Prostate gland (tissue), 2 donors: ENCODE results near the gene ACACA. TPM values are rescaled to one million over a fixed set of nuclear protein-coding genes. Genes with fewer than 3 reads are reported as not detected.

Experiments
- DNase-seq: peaks from one replicate; pipeline ENCODE4 v3.0.0-alpha.2; 2019; ENCODE audit warnings: low spot score
- H3K27ac ChIP-seq, 2 donors: fragments of 200-600 bp; sonication (generic); 2 replicates each; pipeline ENCODE4 v1.5.1; 2017 to 2019
- H3K27me3 ChIP-seq: fragments of 200-600 bp; sonication (generic); replicated peaks from 2 replicates; pipeline ENCODE4 v1.5.1; 2019; ENCODE audit not compliant: insufficient read depth
- H3K36me3 ChIP-seq, 2 donors: fragments of 200-600 bp; sonication (generic); 1 replicate in 1 of 2; 2 replicates in 1 of 2; pipeline versions ENCODE4 v1.5.1 to v1.8.1; 2017 to 2019
- H3K4me1 ChIP-seq: fragments of 200-600 bp; sonication (generic); replicated peaks from 2 replicates; pipeline ENCODE4 v1.5.1; 2019
- H3K4me3 ChIP-seq, 2 donors: fragments of 200-600 bp; sonication (generic); 2 replicates each; pipeline ENCODE4 v1.5.1; 2017 to 2019
- H3K9me3 ChIP-seq: fragments of 200-600 bp; sonication (generic); 2 replicates; pipeline ENCODE4 v1.5.1; 2017
- CTCF ChIP-seq, 4 experiments: fragments of 200-600 bp in 2 of 4; fragments of 450-650 bp in 2 of 4; sonication (generic) in 2 of 4; IDR thresholded peaks; 1 replicate in 3 of 4; 2 replicates in 1 of 4; pipeline ENCODE4 v1.5.1; 2016 to 2019; ENCODE audit warnings: antibody characterized with exemption in 4 of 4, mild to moderate bottlenecking in 2 of 4, moderate library complexity in 2 of 4
- POLR2A ChIP-seq: fragments of 450-650 bp; IDR thresholded peaks from one replicate; pipeline ENCODE4 v1.6.1; 2016; ENCODE audit warnings: antibody characterized with exemption, mild to moderate bottlenecking
- POLR2AphosphoS5 ChIP-seq: sonication (generic); formaldehyde crosslinking; IDR thresholded peaks from one replicate; pipeline ENCODE4 v1.6.1; 2017; ENCODE audit warnings: antibody characterized with exemption
- WGBS: methylation state at CpG from one replicate; pipeline ENCODE4 v1.1.5; 2018; 5-methylcytosine and 5-hydroxymethylcytosine counted together
- intact Hi-C: fragments of 100-400 bp; cut with DNase I; formaldehyde crosslinking; loops from one replicate; pipeline ENCODE4 v1.14.2; 2022
- total RNA-seq, 2 donors: library from RNA; depleted of rRNA; stranded (reverse); fragments of >200 nt; gene quantifications; one replicate each; pipeline ENCODE4 v1.1.0, GENCODE V29; 2016

ACACA gene
- total RNA-seq, 2 donors from 2014 or later: 54.2 to 71.3 TPM

- no peak for TF ChIP-seq POLR2A
- WGBS: 70% methylated on average over 22 of the region's 23 CpGs
- Histone ChIP-seq H3K27ac (no peak overlapping the region), H3K36me3 (no peaks in the 10 kb centered on the region), H3K27me3 (peaks cover 3% of the 10 kb centered on the region), H3K9me3 (no peaks in the 10 kb centered on the region), H3K4me1 (no peaks in the 10 kb centered on the region), H3K4me3 (no peak overlapping the region)
- intact Hi-C loops: no loop called here
- no peak for DNase-seq
Observed at GRCh38 chr17:37065486-37066321, 340.9 kb downstream of the ACACA start.

GRCh38 chr17:37064956-37065355 lies 341.7 kb downstream of the ACACA start:
- Histone ChIP-seq H3K4me3 (no peak overlapping the region), H3K4me1 (no peaks in the 10 kb centered on the region), H3K27ac (no peak overlapping the region), H3K9me3 (no peaks in the 10 kb centered on the region), H3K36me3 (no peaks in the 10 kb centered on the region), H3K27me3 (peaks cover 3% of the 10 kb centered on the region)
- intact Hi-C loops: no loop called here
- no peak for TF ChIP-seq CTCF (IDR thresholded peaks at IDR 0.05)
- no peak for TF ChIP-seq POLR2A
- TF ChIP-seq POLR2AphosphoS5: no peak
- 87% methylated on average over 8 of the region's 8 CpGs for WGBS
- DNase-seq: no peak

- WGBS: 51% methylated on average over 11 of the region's 11 CpGs
- intact Hi-C loops: no loop called here
- TF ChIP-seq CTCF (IDR thresholded peaks at IDR 0.05) (no peak), POLR2A (no peak), POLR2AphosphoS5 (no peak)
- no peak overlapping the region for H3K27ac ChIP-seq
- H3K9me3 ChIP-seq: no peaks in the 10 kb centered on the region
- no peaks in the 10 kb centered on the region for H3K36me3 ChIP-seq
- DNase-seq: no peak
- H3K4me1 ChIP-seq: no peaks in the 10 kb centered on the region
- H3K4me3 ChIP-seq: no peak overlapping the region
- peaks cover 3% of the 10 kb centered on the region for H3K27me3 ChIP-seq
Observed at GRCh38 chr17:37064206-37064605, 342.4 kb downstream of the ACACA start.

- WGBS: 73% methylated on average over 9 of the region's 9 CpGs
Observed at GRCh38 chr17:37062021-37062420, 344.6 kb downstream of the ACACA start.

GRCh38 chr17:37060928-37061327 lies 345.7 kb downstream of the ACACA start:
- no peak for DNase-seq
- Histone ChIP-seq H3K27ac (no peak overlapping the region), H3K27me3 (no peaks in the 10 kb centered on the region), H3K4me1 (no peaks in the 10 kb centered on the region), H3K4me3 (no peak overlapping the region), H3K9me3 (no peaks in the 10 kb centered on the region), H3K36me3 (peaks cover 0 to 4% of the 10 kb centered on the region in 2 donors)
- 37% methylated on average over 7 of the region's 7 CpGs for WGBS
- TF ChIP-seq CTCF (IDR thresholded peaks at IDR 0.05): no peak
- no peak for TF ChIP-seq POLR2AphosphoS5
- no peak for TF ChIP-seq POLR2A
- intact Hi-C loops: no loop called here

More at GRCh38 chr17:37062021-37062420, 344.6 kb downstream of the ACACA start:
- TF ChIP-seq CTCF (IDR thresholded peaks at IDR 0.05) (no peak), POLR2A (no peak), POLR2AphosphoS5 (no peak)
- Histone ChIP-seq H3K27ac (no peak overlapping the region), H3K4me1 (no peaks in the 10 kb centered on the region), H3K4me3 (no peak overlapping the region), H3K36me3 (no peaks in the 10 kb centered on the region), H3K27me3 (peaks cover 3% of the 10 kb centered on the region), H3K9me3 (no peaks in the 10 kb centered on the region)
- DNase-seq: no peak
- intact Hi-C loops: no loop called here
